Measurements from ENCODE around the gene PLXND1.

The PLXND1 gene

GRCh38 chr3:129626744-129627349 lies 20.4 kb upstream of the PLXND1 start:
- DNase-seq (ENCODE audit: low spot score): peak; percentile 77

DNA sequence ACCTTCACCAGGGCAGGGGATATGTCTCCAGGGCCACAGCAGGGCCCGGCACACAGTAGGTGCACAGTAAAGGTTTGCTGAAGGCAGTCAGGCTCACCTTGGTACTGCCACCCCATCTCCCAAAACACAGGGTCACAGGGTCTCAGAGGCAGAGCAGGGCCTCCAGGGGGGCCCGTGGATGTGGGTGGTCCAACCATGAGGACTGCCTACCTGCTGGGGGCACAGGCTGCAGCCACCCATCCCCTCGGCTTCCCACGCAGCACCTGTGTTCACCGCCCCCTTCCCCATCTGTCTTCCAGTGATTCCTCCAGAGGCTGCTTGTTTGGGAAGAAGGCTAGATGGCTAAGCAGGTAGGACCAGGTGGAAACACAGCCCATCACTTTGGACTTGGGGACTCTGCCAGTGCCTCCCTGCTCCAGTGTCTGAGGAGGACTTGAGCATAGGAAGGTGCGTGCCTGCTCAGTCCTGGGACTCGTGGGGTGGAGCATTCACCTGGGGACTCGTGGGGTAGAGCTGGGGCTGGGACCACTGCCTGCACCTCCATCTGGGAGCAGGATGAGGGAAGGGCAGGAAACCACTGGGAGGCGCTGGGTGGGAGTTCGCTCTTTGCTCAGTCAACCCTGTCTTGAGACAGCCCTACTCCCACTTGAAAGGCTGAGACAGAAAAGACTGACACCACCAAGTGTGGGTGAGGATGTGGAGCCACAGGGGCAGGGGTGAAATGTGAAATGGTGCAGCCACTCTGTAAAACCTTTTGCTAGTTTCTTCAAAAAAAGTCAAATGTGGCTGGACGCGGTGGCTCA lies 18.8 kb upstream of the PLXND1 start:
- no peak for DNase-seq (ENCODE audit: low spot score)

- no peak for DNase-seq (ENCODE audit: low spot score)
These were observed 18.0 kb upstream of the PLXND1 start for GRCh38 chr3:129624347-129625071.

DNA sequence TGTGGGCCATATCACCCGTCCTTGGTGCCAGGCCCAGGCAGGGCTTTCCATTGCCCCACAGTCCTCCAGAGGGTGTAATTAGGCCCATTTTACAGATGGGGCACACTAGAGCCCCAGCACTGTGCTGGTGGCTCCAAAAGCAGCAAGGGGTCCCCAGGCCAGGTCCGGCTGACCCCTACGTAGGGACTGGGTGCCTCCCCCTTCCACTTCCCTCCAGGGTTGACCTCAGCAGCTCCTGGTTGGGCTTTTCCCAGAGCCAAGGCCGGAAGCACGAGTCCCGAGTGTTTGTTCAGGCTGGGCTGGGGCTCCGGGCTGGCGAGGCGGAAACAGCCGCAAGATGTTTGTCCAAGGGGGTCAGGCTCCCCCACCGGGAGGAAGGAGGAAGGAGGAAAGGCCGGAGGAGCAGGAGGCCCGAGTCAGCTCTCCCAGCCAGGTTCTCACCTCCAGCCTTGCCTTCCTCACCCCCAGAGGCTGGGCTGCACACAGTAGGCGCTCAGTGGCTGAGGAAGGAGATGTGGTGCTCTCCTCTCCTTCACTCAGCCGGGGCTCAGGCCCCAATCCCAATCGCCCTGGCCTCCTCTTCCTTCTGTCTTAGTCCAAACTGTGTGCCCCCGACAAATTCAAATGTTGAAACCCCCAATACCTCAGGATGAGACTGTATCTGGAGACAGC lies 17.1 kb upstream of the PLXND1 start:
- no peak for DNase-seq (ENCODE audit: low spot score)

DNA sequence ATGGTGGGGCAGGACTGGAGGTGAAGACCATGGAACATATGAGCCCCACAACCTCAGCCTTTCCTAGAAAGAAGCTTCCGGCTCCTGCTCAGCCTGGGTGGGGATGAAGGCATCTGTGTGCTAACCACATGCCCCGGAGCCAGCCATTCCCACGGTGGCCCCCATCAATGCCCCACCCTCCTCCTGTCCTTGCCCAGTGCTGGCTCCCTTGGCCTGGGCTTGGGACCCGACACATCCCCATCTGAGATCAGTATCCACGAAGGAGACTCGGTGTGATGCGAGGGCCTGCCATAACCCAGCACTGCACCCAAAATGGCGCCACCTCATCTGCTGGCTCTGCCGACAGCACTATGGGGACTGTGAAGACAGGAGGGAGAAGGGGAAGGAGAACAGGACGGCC lies 16.5 kb upstream of the PLXND1 start:
- DNase-seq (ENCODE audit: low spot score): no peak

DNA sequence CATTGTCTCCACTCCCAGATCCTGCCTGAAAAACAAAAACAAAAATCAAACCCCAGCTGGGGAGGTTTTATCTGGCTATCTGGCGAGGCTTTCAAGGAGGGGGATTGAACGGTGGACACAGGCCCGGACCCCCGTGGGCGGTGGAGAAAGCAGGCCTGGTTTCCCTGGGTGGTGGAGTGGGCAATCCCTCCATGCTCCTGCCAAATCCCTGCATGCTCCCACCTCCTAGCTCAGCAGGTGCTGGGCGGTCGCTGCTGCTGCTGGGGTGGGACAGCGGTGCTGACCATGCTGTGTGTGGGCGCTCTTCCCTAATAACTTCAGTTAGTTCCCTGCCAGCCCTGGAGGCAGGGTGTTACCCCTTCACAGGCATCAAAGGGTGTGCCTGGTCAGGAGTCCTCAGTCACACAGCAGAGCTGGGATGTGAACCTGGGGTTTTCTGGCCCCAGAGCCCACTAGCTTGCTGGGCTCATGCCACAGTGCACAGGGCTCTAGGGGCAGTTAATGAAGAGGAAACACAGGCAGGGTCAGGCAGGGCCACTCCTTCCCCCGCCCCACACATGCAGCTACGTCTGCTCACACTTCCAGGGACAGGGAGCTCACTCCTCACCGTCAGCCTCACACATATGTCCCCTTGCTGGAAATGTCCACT lies 15.9 kb upstream of the PLXND1 start:
- no peak for DNase-seq (ENCODE audit: low spot score)

DNA sequence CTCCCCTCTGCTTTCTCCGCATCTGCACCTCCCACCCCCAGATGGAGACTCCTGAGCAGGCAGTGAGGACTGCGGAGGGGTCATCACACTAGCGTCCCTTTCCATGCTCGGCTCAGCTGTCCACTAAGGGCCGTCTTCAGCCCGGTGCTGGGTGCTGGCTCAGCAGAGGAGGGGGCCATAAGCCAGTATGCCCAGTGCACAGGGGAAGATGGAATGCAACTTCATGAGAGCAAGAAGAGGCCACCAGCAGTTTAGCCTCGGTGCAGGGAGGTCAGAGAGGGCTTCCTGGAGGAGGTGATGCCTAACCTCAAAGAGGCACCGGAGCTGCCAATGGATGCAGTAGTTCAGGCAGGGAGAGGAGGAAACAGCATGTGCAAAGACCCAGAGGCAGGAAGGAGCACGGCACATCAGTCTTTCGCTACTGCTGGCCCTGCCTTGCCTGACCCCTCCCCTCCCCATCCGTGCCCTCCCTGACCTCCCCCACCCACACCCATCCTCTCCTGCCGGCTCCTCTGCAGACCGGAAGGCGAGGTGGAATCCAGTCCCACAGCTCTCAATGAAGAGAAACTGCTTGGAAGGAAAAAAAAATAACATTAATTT lies 15.2 kb upstream of the PLXND1 start:
- no peak for DNase-seq (ENCODE audit: low spot score)

GRCh38 chr3:129620828-129621559 lies 14.5 kb upstream of the PLXND1 start:
- no peak for DNase-seq (ENCODE audit: low spot score)

DNA sequence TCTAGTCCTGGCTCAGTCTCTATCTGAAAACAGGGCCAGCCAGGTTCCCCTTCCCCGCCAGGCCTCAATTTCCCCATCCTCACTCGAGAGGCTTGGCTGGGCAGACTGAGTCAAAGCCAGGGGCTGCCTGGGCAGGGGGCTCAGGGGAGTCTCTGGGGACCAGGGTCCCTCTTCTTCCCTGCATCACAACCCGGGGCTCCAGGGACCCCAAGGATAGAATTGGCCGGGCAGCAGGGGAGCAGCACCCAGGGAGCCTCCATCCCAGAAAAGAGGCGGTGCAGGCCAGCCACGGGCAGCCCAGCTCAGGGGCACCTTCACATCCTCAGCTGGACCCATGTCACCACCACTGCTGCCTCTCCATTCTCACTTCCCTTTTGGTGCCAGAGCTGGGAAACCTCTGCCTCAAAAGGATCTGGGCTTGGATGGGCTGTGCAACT lies 13.3 kb upstream of the PLXND1 start:
- DNase-seq (ENCODE audit: low spot score): no peak

DNA sequence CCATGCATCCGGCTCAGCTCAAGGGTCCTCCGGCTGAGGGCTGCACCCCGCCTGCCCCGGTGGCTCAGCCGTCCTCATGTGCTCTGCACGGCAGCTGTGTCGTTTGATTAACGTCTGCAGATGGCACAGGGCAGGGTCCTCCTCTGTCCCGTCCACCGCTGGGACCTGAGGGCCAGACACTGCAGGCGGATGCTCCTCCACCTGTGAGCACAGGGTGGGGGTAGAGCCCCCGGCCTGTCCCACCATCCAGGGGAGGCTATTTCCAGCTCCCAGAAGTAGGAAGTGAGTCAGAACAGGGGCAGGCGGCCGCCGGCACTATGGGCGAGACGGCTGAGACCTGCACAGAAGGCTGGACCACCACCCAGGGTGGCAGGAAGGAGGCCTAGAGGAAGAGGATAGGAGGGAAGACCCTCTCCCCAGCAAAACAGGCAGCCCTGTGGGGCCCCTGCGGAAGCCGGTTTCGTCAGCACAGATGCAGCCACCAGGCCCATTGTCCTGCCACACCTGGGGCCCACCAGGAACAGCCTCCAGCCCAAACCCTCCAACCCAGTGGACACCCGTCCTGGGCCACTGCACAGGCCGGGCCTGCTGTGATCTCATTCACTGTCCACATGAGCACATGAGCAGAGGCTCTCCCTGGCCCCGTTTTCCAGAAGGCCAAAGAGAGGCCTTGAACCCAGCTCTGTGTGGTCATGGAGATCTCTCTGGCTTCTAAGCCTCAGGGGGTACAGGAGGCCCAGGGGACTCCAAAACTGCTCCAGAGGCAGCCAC lies 12.6 kb upstream of the PLXND1 start:
- no peak for DNase-seq (ENCODE audit: low spot score)

GRCh38 chr3:129618186-129618820 lies 11.8 kb upstream of the PLXND1 start:
- no peak for DNase-seq (ENCODE audit: low spot score)

DNA sequence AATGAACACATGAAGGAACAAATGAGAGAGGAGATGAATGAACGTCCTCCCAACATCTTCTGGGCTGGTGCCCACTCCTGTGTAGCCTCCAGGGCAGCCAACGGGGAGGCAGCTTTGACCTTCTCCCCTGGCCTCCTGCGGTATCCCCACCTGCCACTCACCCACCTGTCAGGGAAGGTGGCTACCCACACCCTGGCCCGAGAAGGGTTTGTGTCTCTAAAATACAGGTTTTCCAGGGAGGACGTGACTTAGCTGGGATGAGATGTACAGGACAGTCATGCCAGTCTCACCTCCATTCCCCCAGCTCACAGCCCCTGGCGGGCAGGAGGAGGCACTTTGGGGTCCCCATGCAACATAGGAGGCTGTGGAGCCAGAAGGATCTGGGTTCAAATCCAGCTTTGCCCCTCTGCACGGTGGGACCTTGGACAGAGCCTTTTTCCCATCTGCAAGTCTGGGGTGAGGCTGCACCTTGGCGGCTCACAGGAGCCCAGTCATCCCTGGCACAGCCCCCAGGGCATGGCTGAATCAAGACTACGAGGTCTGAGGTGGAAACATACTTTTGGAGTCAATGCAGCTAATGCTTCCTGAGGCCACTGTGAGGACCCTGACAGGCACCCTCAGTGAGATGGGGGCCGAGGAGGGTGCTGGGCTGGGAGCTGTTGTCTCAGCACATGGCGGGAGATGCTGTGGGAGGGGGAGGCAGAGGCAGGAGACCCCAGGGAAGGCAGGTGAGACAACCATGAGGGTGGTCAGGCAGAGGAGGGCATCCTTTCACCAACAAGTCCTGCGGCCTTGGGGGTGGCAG lies 11.1 kb upstream of the PLXND1 start:
- no peak for DNase-seq (ENCODE audit: low spot score)

- no peak for DNase-seq (ENCODE audit: low spot score)
These were observed 10.2 kb upstream of the PLXND1 start for GRCh38 chr3:129616713-129617112.

- no peak for DNase-seq (ENCODE audit: low spot score)
These were observed 9.8 kb upstream of the PLXND1 start for GRCh38 chr3:129616291-129616690.

- DNase-seq (ENCODE audit: low spot score): no peak
These were observed 9.3 kb upstream of the PLXND1 start for GRCh38 chr3:129615751-129616281.

- DNase-seq (ENCODE audit: low spot score): peak; percentile 63
These were observed 8.5 kb upstream of the PLXND1 start for GRCh38 chr3:129614927-129615363.

GRCh38 chr3:129614435-129614834 lies 8.0 kb upstream of the PLXND1 start:
- DNase-seq (ENCODE audit: low spot score): no peak

GRCh38 chr3:129613367-129613740 lies 6.9 kb upstream of the PLXND1 start:
- no peak for DNase-seq (ENCODE audit: low spot score)
